ENCODE results near the gene MAP3K14.
"Not testable (repeated sequence)": the region's sequence is repeated elsewhere in the genome, so short reads cannot be mapped to it uniquely, and the experiment has no call there.

MAP3K14 gene

DNA sequence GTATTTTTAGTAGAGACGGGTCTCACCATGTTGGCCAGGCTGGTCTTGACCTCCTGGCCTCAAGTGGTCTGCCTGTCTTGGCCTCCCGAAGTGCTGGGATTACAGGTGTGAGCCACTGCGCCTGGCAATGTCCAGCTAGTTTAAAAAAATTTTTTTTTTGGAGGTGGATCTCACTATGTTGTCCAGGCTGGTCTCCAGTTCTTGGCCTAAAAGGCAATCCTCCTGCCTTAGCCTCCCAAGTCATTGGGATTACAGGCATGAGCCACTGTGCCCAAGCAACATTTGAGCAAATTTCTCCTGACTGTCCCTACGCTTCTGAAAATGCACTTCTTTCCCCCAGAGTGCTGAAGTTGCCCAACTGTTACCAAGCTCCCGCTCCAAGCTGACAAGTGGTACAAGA is 8.0 kb downstream of the MAP3K14 start:
- Mint-ChIP-seq H3K4me3 (peak overlapping the region; percentile 10 to 46), H3K9me3 (no peaks in the 10 kb centered on the region), H3K4me1 (ENCODE audit: low read depth in 2 of 2) (peaks cover 67 to 78% of the 10 kb centered on the region in 2 donors), H3K27ac (peak overlapping the region; percentile 84 to 89), H3K27me3 (no peaks in the 10 kb centered on the region), H3K36me3 (ENCODE audit: insufficient read depth) (peaks cover 15% of the 10 kb centered on the region)
- DNase-seq (no peak), ATAC-seq (replicated peaks) (no peak)

DNA sequence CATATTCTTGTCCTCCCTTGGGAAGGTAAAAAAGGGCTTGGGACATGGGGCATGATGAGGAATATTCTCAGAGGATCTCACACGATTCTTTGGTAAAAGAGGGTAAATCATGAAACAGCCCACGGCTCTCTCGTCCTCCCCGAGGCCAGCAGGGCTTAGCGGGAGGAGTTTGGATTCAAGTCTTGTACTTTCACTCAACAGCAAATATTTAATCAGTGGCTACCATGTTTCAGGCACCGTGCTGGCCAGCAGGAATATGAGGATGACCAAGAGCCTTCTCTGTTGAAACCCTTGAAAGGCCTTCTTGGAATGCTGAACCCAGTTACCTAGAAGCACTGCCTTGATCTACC is 8.8 kb downstream of the MAP3K14 start:
- H3K9me3 Mint-ChIP-seq, result no peaks in the 10 kb centered on the region

DNA sequence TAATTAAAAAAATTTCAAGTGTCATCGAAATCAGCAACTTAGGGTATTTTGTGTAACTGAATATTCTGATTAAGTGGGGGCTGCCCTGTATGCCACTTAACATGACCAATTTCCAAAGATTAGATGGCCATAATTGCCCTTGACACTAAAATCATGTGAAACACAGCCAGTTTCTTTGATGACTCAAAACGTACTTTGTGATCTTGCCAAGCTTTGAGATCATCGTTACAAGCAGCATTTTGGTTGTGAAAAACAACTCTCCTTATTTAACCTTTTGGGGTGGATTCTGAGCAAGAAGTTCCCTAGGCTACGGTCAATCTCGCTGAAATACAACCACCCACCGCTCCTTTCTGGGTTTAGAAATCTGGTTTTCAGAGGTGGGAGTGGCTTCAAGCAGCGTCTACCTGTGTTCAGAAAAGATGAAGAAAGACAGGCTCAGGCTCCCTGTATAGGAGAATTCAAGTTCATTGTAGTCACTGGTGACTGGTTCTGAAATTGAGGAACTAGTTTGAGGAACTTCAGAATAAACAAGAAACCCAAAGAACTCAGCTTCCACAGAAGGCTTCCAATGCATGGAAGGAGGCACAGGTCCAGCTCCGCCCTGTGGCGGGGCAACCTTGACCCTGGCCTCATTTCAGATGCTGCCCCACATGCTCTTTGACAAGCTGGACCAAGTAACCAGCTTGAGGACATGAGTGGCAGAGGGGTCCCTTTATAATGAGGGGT is 9.4 kb downstream of the MAP3K14 start:
- Mint-ChIP-seq H3K27ac (peak overlapping the region; percentile 84 to 87), H3K36me3 (ENCODE audit: insufficient read depth) (peaks cover 17% of the 10 kb centered on the region), H3K4me1 (ENCODE audit: low read depth in 2 of 2) (peaks cover 62 to 71% of the 10 kb centered on the region in 2 donors), H3K27me3 (no peaks in the 10 kb centered on the region), H3K9me3 (no peaks in the 10 kb centered on the region), H3K4me3 (peak overlapping the region; percentile 19 to 43)
- peak; percentile 10 for ATAC-seq (replicated peaks)
- no peak for DNase-seq

More for the DNA sequence above, 8.8 kb downstream of the MAP3K14 start:
- peak overlapping the region; percentile 19 to 43 for H3K4me3 Mint-ChIP-seq
- ATAC-seq (replicated peaks) (no peak), DNase-seq (no peak)
- H3K36me3 Mint-ChIP-seq (ENCODE audit: insufficient read depth), result peaks cover 17% of the 10 kb centered on the region
- H3K27ac Mint-ChIP-seq, result peak overlapping the region; percentile 84 to 87
- H3K4me1 Mint-ChIP-seq (ENCODE audit: low read depth in 2 of 2), result peaks cover 63 to 71% of the 10 kb centered on the region in 2 donors
- no peaks in the 10 kb centered on the region for H3K27me3 Mint-ChIP-seq

DNA sequence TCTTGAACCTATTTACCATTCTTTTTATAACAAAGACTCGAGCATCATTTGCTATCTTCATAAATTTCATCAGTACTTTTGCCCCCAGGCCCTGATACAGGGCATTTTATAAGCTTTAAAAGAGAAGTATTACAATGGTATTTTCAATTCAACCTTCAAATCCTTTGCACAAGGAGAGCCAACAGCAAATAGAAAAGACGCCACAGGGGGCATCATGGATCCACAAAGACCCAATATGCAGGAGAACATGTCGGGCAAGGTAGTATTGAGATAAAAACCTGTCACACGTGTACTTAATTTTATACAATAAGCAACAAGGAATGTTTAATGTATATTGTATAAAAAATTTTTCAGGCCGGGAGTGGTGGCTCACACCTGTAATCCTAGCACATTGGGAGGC is 10.2 kb downstream of the MAP3K14 start:
- H3K4me3 Mint-ChIP-seq, result peak overlapping the region in 1 of 2 donors; percentile 22
- peaks cover 56 to 65% of the 10 kb centered on the region in 2 donors for H3K4me1 Mint-ChIP-seq (ENCODE audit: low read depth in 2 of 2)
- no peaks in the 10 kb centered on the region for H3K9me3 Mint-ChIP-seq
- H3K27me3 Mint-ChIP-seq, result no peaks in the 10 kb centered on the region
- H3K36me3 Mint-ChIP-seq (ENCODE audit: insufficient read depth), result peaks cover 17% of the 10 kb centered on the region
- H3K27ac Mint-ChIP-seq, result peak overlapping the region; percentile 23 to 54
- no peak for ATAC-seq (replicated peaks)
- no peak for DNase-seq

- Mint-ChIP-seq H3K36me3 (ENCODE audit: insufficient read depth) (peaks cover 17% of the 10 kb centered on the region), H3K27ac (peak overlapping the region; percentile 23 to 54), H3K4me3 (peak overlapping the region in 1 of 2 donors; percentile 22), H3K9me3 (no peaks in the 10 kb centered on the region), H3K27me3 (no peaks in the 10 kb centered on the region), H3K4me1 (ENCODE audit: low read depth in 2 of 2) (peaks cover 53 to 60% of the 10 kb centered on the region in 2 donors)
- ATAC-seq (replicated peaks) (no peak), DNase-seq (no peak)
Measured at GRCh38 chr17:45306094-45306493, 10.7 kb downstream of the MAP3K14 start.

GRCh38 chr17:45305530-45306087 is 11.2 kb downstream of the MAP3K14 start:
- ATAC-seq (replicated peaks), result no peak
- H3K9me3 Mint-ChIP-seq, result no peaks in the 10 kb centered on the region
- peaks cover 17% of the 10 kb centered on the region for H3K36me3 Mint-ChIP-seq (ENCODE audit: insufficient read depth)
- no peaks in the 10 kb centered on the region for H3K27me3 Mint-ChIP-seq
- peaks cover 50 to 59% of the 10 kb centered on the region in 2 donors for H3K4me1 Mint-ChIP-seq (ENCODE audit: low read depth in 2 of 2)
- H3K4me3 Mint-ChIP-seq, result no peak overlapping the region
- DNase-seq, result no peak
- peak overlapping the region in 1 of 2 donors; percentile 23 for H3K27ac Mint-ChIP-seq

DNA sequence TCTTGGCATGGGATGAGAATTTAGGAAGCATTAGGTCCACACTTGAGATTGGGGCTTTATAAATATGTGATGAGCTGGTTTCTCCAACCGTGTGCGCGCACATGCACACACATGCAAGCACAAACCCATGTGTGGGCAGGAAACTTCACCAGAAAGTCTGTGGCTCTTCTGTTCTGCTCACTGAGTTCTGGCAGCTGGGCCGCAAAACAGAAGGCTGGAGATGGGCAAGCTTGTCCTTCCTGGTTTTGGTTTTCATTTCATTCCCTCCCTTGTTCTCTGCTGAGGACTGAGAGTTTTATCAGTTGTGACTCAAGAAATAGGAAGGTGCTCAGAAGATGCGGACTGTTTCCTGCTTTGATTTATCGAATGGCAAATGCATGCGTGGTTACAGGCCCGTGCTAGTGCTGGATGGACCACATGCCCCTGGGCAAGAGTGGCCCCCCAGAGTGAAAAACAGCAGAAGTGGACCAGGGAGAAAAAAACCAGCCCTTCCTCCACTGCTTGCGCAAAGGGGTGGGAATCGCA is 14.1 kb downstream of the MAP3K14 start:
- Mint-ChIP-seq H3K4me1 (ENCODE audit: low read depth in 2 of 2) (peaks cover 51 to 63% of the 10 kb centered on the region in 2 donors), H3K36me3 (ENCODE audit: insufficient read depth) (peaks cover 19% of the 10 kb centered on the region), H3K27ac (peak overlapping the region in 1 of 2 donors; percentile 74), H3K4me3 (peak overlapping the region; percentile 35 to 65), H3K9me3 (no peaks in the 10 kb centered on the region), H3K27me3 (no peaks in the 10 kb centered on the region)
- no peak for DNase-seq
- peak; percentile 60 for ATAC-seq (replicated peaks)

DNA sequence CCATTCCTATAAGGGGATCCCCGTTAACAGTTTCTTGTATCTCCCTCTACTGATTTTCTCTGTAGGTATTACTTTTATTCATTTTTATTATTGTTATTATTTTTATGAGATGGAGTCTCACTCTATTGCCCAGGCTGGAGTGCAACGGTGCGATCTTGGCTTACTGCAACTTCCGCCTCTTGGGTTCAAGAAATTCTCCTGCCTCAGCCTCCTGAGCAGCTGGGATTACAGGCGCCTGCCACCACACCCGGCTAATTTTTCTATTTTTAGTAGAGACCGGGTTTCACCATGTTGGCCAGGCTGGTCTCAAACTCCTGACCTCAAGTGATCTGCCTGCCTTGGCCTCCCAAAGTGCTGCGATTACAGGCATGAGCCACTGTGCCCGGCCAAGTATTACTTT is 14.6 kb downstream of the MAP3K14 start:
- Mint-ChIP-seq H3K4me1 (ENCODE audit: low read depth in 2 of 2) (peaks cover 48 to 63% of the 10 kb centered on the region in 2 donors), H3K27ac (peak overlapping the region in 1 of 2 donors; percentile 74), H3K36me3 (ENCODE audit: insufficient read depth) (peaks cover 19% of the 10 kb centered on the region)
- H3K27me3 Mint-ChIP-seq; DNase-seq; H3K9me3 Mint-ChIP-seq; H3K4me3 Mint-ChIP-seq; ATAC-seq (replicated peaks): not testable (repeated sequence)

GRCh38 chr17:45301674-45302073 is 15.1 kb downstream of the MAP3K14 start:
- Mint-ChIP-seq H3K27ac (no peak overlapping the region), H3K36me3 (ENCODE audit: insufficient read depth) (peaks cover 19% of the 10 kb centered on the region)

DNA sequence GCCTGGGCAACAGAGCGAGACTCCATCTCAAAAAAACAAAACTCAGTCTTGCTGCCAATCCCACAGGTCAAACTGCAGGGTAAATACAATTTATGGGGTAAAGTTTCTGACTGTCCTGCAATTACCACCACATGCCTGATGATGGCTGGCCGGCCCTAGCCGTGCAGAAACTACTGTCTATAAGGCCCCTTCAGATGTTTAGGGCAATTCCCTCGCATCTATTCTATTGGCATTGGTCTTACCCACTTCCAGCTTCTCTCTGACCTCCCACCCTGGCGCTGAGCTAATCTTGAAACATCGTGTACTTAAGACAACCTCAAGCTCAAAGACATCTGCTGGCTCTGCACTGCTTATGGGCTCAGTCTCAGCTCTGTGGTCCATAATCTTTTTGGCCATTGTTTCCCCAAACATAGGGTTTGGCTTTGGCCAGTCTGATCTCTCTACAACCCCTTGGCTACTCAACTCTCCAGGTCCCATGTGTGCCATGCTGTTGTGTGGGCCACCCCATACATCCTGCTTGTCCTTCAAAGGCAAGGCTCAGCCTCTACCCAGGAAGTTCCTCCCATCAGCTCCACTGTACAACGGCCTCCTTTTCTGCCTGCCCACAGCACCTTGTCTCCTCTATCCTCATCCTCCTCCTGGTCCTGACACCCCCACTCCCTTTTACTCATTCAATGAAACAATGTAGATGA is 16.6 kb downstream of the MAP3K14 start:
- Mint-ChIP-seq H3K4me1 (ENCODE audit: low read depth in 2 of 2) (peaks cover 57 to 69% of the 10 kb centered on the region in 2 donors), H3K27me3 (no peaks in the 10 kb centered on the region), H3K4me3 (peak overlapping the region; percentile 11 to 54), H3K36me3 (ENCODE audit: insufficient read depth) (peaks cover 17% of the 10 kb centered on the region), H3K9me3 (no peaks in the 10 kb centered on the region), H3K27ac (peak overlapping the region; percentile 62 to 67)
- ATAC-seq (replicated peaks), result no peak
- DNase-seq, result no peak

More at GRCh38 chr17:45301674-45302073, 15.1 kb downstream of the MAP3K14 start:
- H3K4me1 Mint-ChIP-seq (ENCODE audit: low read depth in 2 of 2), result peaks cover 51 to 67% of the 10 kb centered on the region in 2 donors
- no peaks in the 10 kb centered on the region for H3K9me3 Mint-ChIP-seq
- H3K27me3 Mint-ChIP-seq, result no peaks in the 10 kb centered on the region
- DNase-seq (no peak), ATAC-seq (replicated peaks) (no peak)
- no peak overlapping the region for H3K4me3 Mint-ChIP-seq

GRCh38 chr17:45299361-45299760 is 17.5 kb downstream of the MAP3K14 start:
- peaks cover 14% of the 10 kb centered on the region for H3K36me3 Mint-ChIP-seq (ENCODE audit: insufficient read depth)
- H3K9me3 Mint-ChIP-seq, result no peaks in the 10 kb centered on the region
- H3K27me3 Mint-ChIP-seq, result no peaks in the 10 kb centered on the region
- ATAC-seq (replicated peaks) (no peak), DNase-seq (no peak)
- H3K4me3 Mint-ChIP-seq, result no peak overlapping the region
- H3K4me1 Mint-ChIP-seq (ENCODE audit: low read depth in 2 of 2), result peaks cover 57 to 69% of the 10 kb centered on the region in 2 donors
- H3K27ac Mint-ChIP-seq, result peak overlapping the region; percentile 62 to 95

DNA sequence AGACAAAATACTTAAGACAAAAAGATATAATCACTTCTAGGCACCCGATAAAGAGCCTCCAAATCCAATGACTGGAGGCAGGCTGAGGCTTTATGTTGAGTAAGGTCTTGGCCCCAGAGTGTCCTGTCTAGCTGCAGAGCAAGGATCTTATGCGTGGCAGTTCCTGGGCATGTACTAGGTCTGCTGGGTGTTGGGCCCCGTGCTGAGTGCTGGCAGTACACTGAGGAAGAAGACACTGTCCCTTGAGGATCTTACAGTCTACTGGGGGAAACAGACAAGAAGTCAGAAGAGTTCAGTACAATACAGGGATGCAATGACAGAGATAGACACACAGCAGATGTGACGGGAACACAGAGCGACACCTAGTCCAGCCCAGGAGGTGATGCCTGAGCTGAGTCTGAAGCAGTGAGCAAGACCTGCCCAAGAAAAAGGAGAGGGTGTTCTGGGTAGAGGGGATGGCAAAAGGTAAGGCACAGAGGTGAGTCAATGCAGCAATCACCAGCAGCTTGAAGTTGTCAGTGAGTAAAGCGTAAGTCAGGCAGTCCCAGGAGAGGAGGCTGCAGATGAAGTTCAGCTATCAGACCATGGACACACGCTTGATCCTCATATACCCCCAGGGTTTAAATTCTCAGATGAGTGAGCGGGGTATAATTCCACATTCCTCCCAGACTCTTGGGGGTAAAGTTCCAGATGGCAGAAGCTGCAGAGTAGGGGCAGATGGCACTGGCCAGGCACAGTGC is 18.1 kb downstream of the MAP3K14 start:
- Mint-ChIP-seq H3K4me3 (no peak overlapping the region), H3K27me3 (no peaks in the 10 kb centered on the region), H3K4me1 (ENCODE audit: low read depth in 2 of 2) (peaks cover 59 to 71% of the 10 kb centered on the region in 2 donors), H3K9me3 (no peaks in the 10 kb centered on the region), H3K27ac (peak overlapping the region; percentile 62 to 95), H3K36me3 (ENCODE audit: insufficient read depth) (peaks cover 10% of the 10 kb centered on the region)
- no peak for DNase-seq
- no peak for ATAC-seq (replicated peaks)

- DNase-seq (no peak), ATAC-seq (replicated peaks) (no peak)
- Mint-ChIP-seq H3K27ac (peak overlapping the region; percentile 77 to 95), H3K4me1 (ENCODE audit: low read depth in 2 of 2) (peaks cover 66 to 82% of the 10 kb centered on the region in 2 donors), H3K9me3 (no peaks in the 10 kb centered on the region), H3K4me3 (peak overlapping the region; percentile 37 to 48), H3K27me3 (no peaks in the 10 kb centered on the region), H3K36me3 (ENCODE audit: insufficient read depth) (peaks cover 10% of the 10 kb centered on the region)
Measured at GRCh38 chr17:45296833-45297124, 20.0 kb downstream of the MAP3K14 start.

All from effector memory CD8-positive, alpha-beta T cell (primary cell).